HG02981 (cell line): ENCODE measurements around the gene RNF4.
A peak's percentile ranks its signal among the peaks of the same experiment; 100 is the strongest.
"Not testable (repeated sequence)": the region's sequence is repeated elsewhere in the genome, so short reads cannot be mapped to it uniquely, and the experiment has no call there.

Experiments
- ATAC-seq: cut with Tn5 transposase; IDR thresholded peaks from one replicate; pipeline ENCODE4 v1.9.1; 2021; ENCODE audit warnings: mild to moderate bottlenecking, moderate library complexity; ENCODE audit not compliant: unreplicated experiment

The RNF4 gene

GRCh38 chr4:2468456-2469191 is at the start of gene RNF4:
Gene RNF4, plus strand, starts transcription at chr4:2469106. Its CDS starts 21,388 bp downstream, at chr4:2490494.
- ATAC-seq, result peak; percentile 77

GRCh38 chr4:2419814-2420213 is 49.1 kb upstream of the RNF4 start:
- no peak for ATAC-seq

GRCh38 chr4:2421928-2422327 is 47.0 kb upstream of the RNF4 start:
- no peak for ATAC-seq

GRCh38 chr4:2423066-2423465 is 45.8 kb upstream of the RNF4 start:
- ATAC-seq, result no peak

- no peak for ATAC-seq
Observed at GRCh38 chr4:2423695-2424094, 45.2 kb upstream of the RNF4 start.

GRCh38 chr4:2424581-2424980 is 44.3 kb upstream of the RNF4 start:
- no peak for ATAC-seq

- no peak for ATAC-seq
Observed at GRCh38 chr4:2425386-2426068, 43.4 kb upstream of the RNF4 start.

- no peak for ATAC-seq
Observed at GRCh38 chr4:2426069-2426397, 42.9 kb upstream of the RNF4 start.

GRCh38 chr4:2426711-2427275 is 42.1 kb upstream of the RNF4 start:
- ATAC-seq, result no peak

GRCh38 chr4:2427383-2428334 is 41.2 kb upstream of the RNF4 start:
- no peak for ATAC-seq

GRCh38 chr4:2428496-2429213 is 40.3 kb upstream of the RNF4 start:
- no peak for ATAC-seq

- not testable (repeated sequence) for ATAC-seq
Observed at GRCh38 chr4:2429945-2430757, 38.8 kb upstream of the RNF4 start.

- no peak for ATAC-seq
Observed at GRCh38 chr4:2432004-2432403, 36.9 kb upstream of the RNF4 start.

- ATAC-seq, result no peak
Observed at GRCh38 chr4:2432991-2433530, 35.8 kb upstream of the RNF4 start.

GRCh38 chr4:2433609-2434350 is 35.1 kb upstream of the RNF4 start:
- ATAC-seq, result no peak

GRCh38 chr4:2434420-2434819 is 34.5 kb upstream of the RNF4 start:
- no peak for ATAC-seq

- no peak for ATAC-seq
Observed at GRCh38 chr4:2436301-2436700, 32.6 kb upstream of the RNF4 start.

- no peak for ATAC-seq
Observed at GRCh38 chr4:2436761-2437474, 32.0 kb upstream of the RNF4 start.
